ENCODE data around the gene RDH5. TPM values are rescaled to one million over a fixed set of nuclear protein-coding genes. Genes with fewer than 3 reads are reported as not detected.

RDH5 gene
- total RNA-seq, 4 donors from 2014 or later: 5.7 to 15.3 (median 9.5) TPM

GRCh38 chr12:55726971-55727370, 6.8 kb downstream of the RDH5 start:
- TF ChIP-seq CTCF (IDR thresholded peaks at IDR 0.05): no peak
- TF ChIP-seq POLR2A (IDR thresholded peaks at IDR 0.05): no peak
- TF ChIP-seq EP300 (IDR thresholded peaks at IDR 0.05): no peak
- TF ChIP-seq POLR2AphosphoS5 (IDR thresholded peaks at IDR 0.05): no peak
- Histone ChIP-seq H3K4me3 (peak overlapping the region; percentile 65), H3K4me1 (peaks cover 62% of the 10 kb centered on the region), H3K36me3 (peaks cover 33% of the 10 kb centered on the region), H3K27me3 (no peaks in the 10 kb centered on the region), H3K9me3 (no peaks in the 10 kb centered on the region), H3K27ac (peak overlapping the region; percentile 98)
- 28% methylated on average over 9 of the region's 10 CpGs for WGBS
- DNase-seq (ENCODE audit: low spot score in 2 of 2): peak in 1 of 2 donors; percentile 75

- TF ChIP-seq POLR2AphosphoS5 (IDR thresholded peaks at IDR 0.05) (no peak), POLR2A (IDR thresholded peaks at IDR 0.05) (no peak), EP300 (IDR thresholded peaks at IDR 0.05) (no peak), CTCF (IDR thresholded peaks at IDR 0.05) (no peak)
- Histone ChIP-seq H3K9me3 (no peaks in the 10 kb centered on the region), H3K4me3 (peak overlapping the region; percentile 65), H3K36me3 (peaks cover 31% of the 10 kb centered on the region), H3K4me1 (peaks cover 62% of the 10 kb centered on the region), H3K27me3 (no peaks in the 10 kb centered on the region), H3K27ac (peak overlapping the region; percentile 98)
- DNase-seq (ENCODE audit: low spot score in 2 of 2): peak in 1 of 2 donors; percentile 86
- WGBS: 4% methylated on average over 9 of the region's 9 CpGs
These were observed 7.5 kb downstream of the RDH5 start for GRCh38 chr12:55727643-55728185.

- peak; percentile 89 to 93 for DNase-seq (ENCODE audit: low spot score in 2 of 2)
- H3K27ac ChIP-seq: peak overlapping the region; percentile 98
- no peaks in the 10 kb centered on the region for H3K27me3 ChIP-seq
- H3K4me3 ChIP-seq: peak overlapping the region; percentile 65
- H3K9me3 ChIP-seq: no peaks in the 10 kb centered on the region
- peaks cover 62% of the 10 kb centered on the region for H3K4me1 ChIP-seq
- no peak for TF ChIP-seq POLR2A (IDR thresholded peaks at IDR 0.05)
- no peak for TF ChIP-seq EP300 (IDR thresholded peaks at IDR 0.05)
- no peak for TF ChIP-seq CTCF (IDR thresholded peaks at IDR 0.05)
- TF ChIP-seq POLR2AphosphoS5 (IDR thresholded peaks at IDR 0.05): no peak
- H3K36me3 ChIP-seq: peaks cover 27% of the 10 kb centered on the region
- 0% methylated on average over 43 of the region's 61 CpGs for WGBS
These were observed 8.2 kb downstream of the RDH5 start for GRCh38 chr12:55728186-55728938.

GRCh38 chr12:55728939-55729818, 9.0 kb downstream of the RDH5 start, which contains the start of gene CD63:
Gene CD63 (minus strand): TSS chr12:55729009. CDS start chr12:55728341, 668 bp downstream.
- Histone ChIP-seq H3K4me3 (peak within 1 kb of the TSS; percentile 65), H3K4me1 (peaks cover 54% of the 10 kb centered on the region), H3K27ac (peak within 1 kb of the TSS; percentile 98), H3K9me3 (no peaks in the 10 kb centered on the region), H3K36me3 (peaks cover 26% of the 10 kb centered on the region), H3K27me3 (no peaks in the 10 kb centered on the region)
- DNase-seq (ENCODE audit: low spot score in 2 of 2): peak; percentile 95 to 96
- peak in 2 of 3 donors; percentile 23 to 32 for TF ChIP-seq POLR2AphosphoS5 (IDR thresholded peaks at IDR 0.05)
- peak in 1 of 2 donors; percentile 69 for TF ChIP-seq POLR2A (IDR thresholded peaks at IDR 0.05)
- no peak for TF ChIP-seq CTCF (IDR thresholded peaks at IDR 0.05)
- no peak for TF ChIP-seq EP300 (IDR thresholded peaks at IDR 0.05)
- under 1% methylated on average over 22 of the region's 61 CpGs for WGBS

Data from suprapubic skin (tissue), 4 donors.